ENCODE results near the gene ATP2B2.

The ATP2B2 gene

GRCh38 chr3:10392244-10392643 is 113.1 kb downstream of the ATP2B2 start:
- Histone ChIP-seq H3K4me1 (ENCODE audit: control insufficient read depth, insufficient read depth, low read length) (no peaks in the 10 kb centered on the region), H3K9me3 (ENCODE audit: control insufficient read depth, insufficient read depth, low read depth, low read length) (no peaks in the 10 kb centered on the region), H3K4me3 (ENCODE audit: low read depth, low read length) (no peak overlapping the region), H3K27ac (ENCODE audit: extremely low read depth, low read depth, low read length) (no peak overlapping the region), H3K36me3 (ENCODE audit: control insufficient read depth in 2 of 2, insufficient read depth in 1 of 2, low read length in 2 of 2) (no peaks in the 10 kb centered on the region)
- ChIA-PET CTCF (no interaction called here), POLR2A (no interaction called here)
- TF ChIP-seq ZNF473 (tag by site-specific recombination; IDR thresholded peaks at IDR 0.05) (no peak), ZNF530 (tag by site-specific recombination; IDR thresholded peaks at IDR 0.05; ENCODE audit: low read depth) (no peak), ZNF639 (tag by site-specific recombination; IDR thresholded peaks at IDR 0.05) (no peak), ZNF626 (tag by site-specific recombination; IDR thresholded peaks at IDR 0.05) (no peak), ZBTB17 (tag by site-specific recombination; IDR thresholded peaks at IDR 0.05) (no peak), ZNF629 (tag by site-specific recombination; IDR thresholded peaks at IDR 0.05) (no peak), ZNF223 (tag by site-specific recombination; IDR thresholded peaks at IDR 0.05) (no peak), ZNF837 (tag by site-specific recombination; IDR thresholded peaks at IDR 0.05) (no peak), ZNF138 (tag by site-specific recombination; IDR thresholded peaks at IDR 0.05; ENCODE audit: borderline replicate concordance) (no peak), ZBTB1 (tag by site-specific recombination; IDR thresholded peaks at IDR 0.05) (no peak), ZNF248 (tag by site-specific recombination; IDR thresholded peaks at IDR 0.05) (no peak), ZNF18 (tag by site-specific recombination; IDR thresholded peaks at IDR 0.05) (no peak), ZNF692 (tag by site-specific recombination; IDR thresholded peaks at IDR 0.05) (no peak), ZNF133 (tag by site-specific recombination; IDR thresholded peaks at IDR 0.05) (no peak), ZNF621 (tag by site-specific recombination; IDR thresholded peaks at IDR 0.05) (no peak)

- TF ChIP-seq EGR2 (tag by site-specific recombination; IDR thresholded peaks at IDR 0.05; ENCODE audit: low read depth) (peak; percentile 72), ZFHX2 (tag by site-specific recombination; conservative IDR thresholded peaks at IDR 0.05) (peak; percentile 87), ZIC2 (tag by site-specific recombination; IDR thresholded peaks at IDR 0.05) (peak; percentile 71), ZNF792 (tag by site-specific recombination; IDR thresholded peaks at IDR 0.05) (no peak), KLF17 (tag by site-specific recombination; IDR thresholded peaks at IDR 0.05) (peak; percentile 80), GLIS1 (tag by site-specific recombination; IDR thresholded peaks at IDR 0.05) (0 out of 2 replicates have a peak, but pooled peaks have one; percentile 21)
- no peaks in the 10 kb centered on the region for H3K4me1 ChIP-seq (ENCODE audit: control insufficient read depth, insufficient read depth, low read length)
- no peak overlapping the region for H3K27ac ChIP-seq (ENCODE audit: extremely low read depth, low read depth, low read length)
- ChIA-PET CTCF (interaction anchor here (0.6 kb wide), 1 partner anchor 25 kb away, joined by 7 read pairs; no protein-coding TSS in a partner anchor), POLR2A (no interaction called here)
- H3K4me3 ChIP-seq (ENCODE audit: low read depth, low read length): no peak overlapping the region
- no peaks in the 10 kb centered on the region for H3K36me3 ChIP-seq (ENCODE audit: control insufficient read depth in 2 of 2, insufficient read depth in 1 of 2, low read length in 2 of 2)
- no peaks in the 10 kb centered on the region for H3K9me3 ChIP-seq (ENCODE audit: control insufficient read depth, insufficient read depth, low read depth, low read length)
Measured at GRCh38 chr3:10391391-10391790, 114.0 kb downstream of the ATP2B2 start.
